ENCODE data around the gene RPL29. TPM values are rescaled to one million over a fixed set of nuclear protein-coding genes. Genes with fewer than 3 reads are reported as not detected.
A peak's percentile ranks its signal among the peaks of the same experiment; 100 is the strongest.

The RPL29 gene
- total and polyA plus RNA-seq, 4 donors = 425 to 1,251 (median 1,217) TPM

- Histone ChIP-seq H3K36me3 (ENCODE audit: control insufficient read depth, insufficient read depth, low read length) (peaks cover 31% of the 10 kb centered on the region), H3K27me3 (ENCODE audit: control insufficient read depth, insufficient read depth, low read length) (no peaks in the 10 kb centered on the region), H3K9me3 (ENCODE audit: control insufficient read depth, insufficient read depth, low read length) (no peaks in the 10 kb centered on the region), H3K4me1 (ENCODE audit: control insufficient read depth, insufficient read depth, low read length) (peaks cover 39% of the 10 kb centered on the region), H3K4me3 (ENCODE audit: low read depth, low read length) (no peak overlapping the region), H3K27ac (ENCODE audit: low read depth, low read length) (no peak overlapping the region)
- WGBS (ENCODE audit: insufficient coverage) = 97% methylated on average over 8 of the region's 10 CpGs
- no peak for DNase-seq (ENCODE audit: low read depth in 4 of 6, low spot score in 6 of 6)
Observed at GRCh38 chr3:51980253-51980652, 15.4 kb downstream of the RPL29 start.

GRCh38 chr3:51978143-51978502 is 17.6 kb downstream of the RPL29 start:
- Histone ChIP-seq H3K27ac (ENCODE audit: low read depth, low read length) (no peak overlapping the region), H3K4me3 (ENCODE audit: low read depth, low read length) (no peak overlapping the region), H3K9me3 (ENCODE audit: control insufficient read depth, insufficient read depth, low read length) (no peaks in the 10 kb centered on the region), H3K27me3 (ENCODE audit: control insufficient read depth, insufficient read depth, low read length) (no peaks in the 10 kb centered on the region), H3K4me1 (ENCODE audit: control insufficient read depth, insufficient read depth, low read length) (peaks cover 44% of the 10 kb centered on the region), H3K36me3 (ENCODE audit: control insufficient read depth, insufficient read depth, low read length) (peaks cover 31% of the 10 kb centered on the region)
- WGBS (ENCODE audit: insufficient coverage) = 77% methylated on average over 3 of the region's 4 CpGs
- no peak for DNase-seq (ENCODE audit: low read depth in 4 of 6, low spot score in 6 of 6)

DNA sequence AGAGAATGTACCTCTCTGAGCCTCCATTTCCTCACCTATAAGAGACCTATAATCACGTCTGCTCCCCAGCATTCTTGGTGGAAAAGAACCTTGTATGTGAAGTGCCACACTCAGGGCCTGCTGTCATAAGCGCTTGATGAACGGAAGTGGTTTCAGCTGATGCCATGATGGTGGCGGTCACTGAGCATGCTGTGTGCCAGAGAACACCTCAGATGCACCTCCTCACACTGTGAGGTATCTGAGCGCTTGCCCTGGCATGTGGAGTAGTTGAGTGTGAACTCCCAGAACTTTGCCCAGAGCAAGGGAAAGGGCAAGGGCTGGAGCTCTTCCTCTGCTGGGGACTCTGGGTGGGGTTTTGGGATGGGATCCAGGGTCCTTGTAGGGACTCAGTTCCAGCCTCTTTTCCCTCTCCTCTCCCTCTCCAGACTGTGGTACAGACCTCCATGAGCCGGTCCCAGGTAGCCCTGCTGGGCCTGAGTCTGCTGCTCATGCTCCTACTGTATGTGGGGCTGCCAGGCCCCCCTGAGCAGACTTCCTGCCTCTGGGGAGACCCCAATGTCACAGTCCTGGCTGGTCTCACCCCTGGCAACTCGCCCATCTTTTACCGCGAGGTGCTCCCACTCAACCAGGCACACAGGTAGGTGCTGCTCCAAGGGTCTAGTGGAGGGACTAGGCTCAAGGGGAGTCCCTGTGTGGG is 18.1 kb downstream of the RPL29 start:
- peaks cover 41% of the 10 kb centered on the region for H3K4me1 ChIP-seq (ENCODE audit: control insufficient read depth, insufficient read depth, low read length)
- WGBS (ENCODE audit: insufficient coverage) = 94% methylated on average over 5 of the region's 9 CpGs
- H3K36me3 ChIP-seq (ENCODE audit: control insufficient read depth, insufficient read depth, low read length) = peaks cover 31% of the 10 kb centered on the region
- no peak overlapping the region for H3K4me3 ChIP-seq (ENCODE audit: low read depth, low read length)
- H3K9me3 ChIP-seq (ENCODE audit: control insufficient read depth, insufficient read depth, low read length) = no peaks in the 10 kb centered on the region
- no peaks in the 10 kb centered on the region for H3K27me3 ChIP-seq (ENCODE audit: control insufficient read depth, insufficient read depth, low read length)
- DNase-seq (ENCODE audit: low read depth in 4 of 6, low spot score in 6 of 6) = no peak
- no peak overlapping the region for H3K27ac ChIP-seq (ENCODE audit: low read depth, low read length)

DNA sequence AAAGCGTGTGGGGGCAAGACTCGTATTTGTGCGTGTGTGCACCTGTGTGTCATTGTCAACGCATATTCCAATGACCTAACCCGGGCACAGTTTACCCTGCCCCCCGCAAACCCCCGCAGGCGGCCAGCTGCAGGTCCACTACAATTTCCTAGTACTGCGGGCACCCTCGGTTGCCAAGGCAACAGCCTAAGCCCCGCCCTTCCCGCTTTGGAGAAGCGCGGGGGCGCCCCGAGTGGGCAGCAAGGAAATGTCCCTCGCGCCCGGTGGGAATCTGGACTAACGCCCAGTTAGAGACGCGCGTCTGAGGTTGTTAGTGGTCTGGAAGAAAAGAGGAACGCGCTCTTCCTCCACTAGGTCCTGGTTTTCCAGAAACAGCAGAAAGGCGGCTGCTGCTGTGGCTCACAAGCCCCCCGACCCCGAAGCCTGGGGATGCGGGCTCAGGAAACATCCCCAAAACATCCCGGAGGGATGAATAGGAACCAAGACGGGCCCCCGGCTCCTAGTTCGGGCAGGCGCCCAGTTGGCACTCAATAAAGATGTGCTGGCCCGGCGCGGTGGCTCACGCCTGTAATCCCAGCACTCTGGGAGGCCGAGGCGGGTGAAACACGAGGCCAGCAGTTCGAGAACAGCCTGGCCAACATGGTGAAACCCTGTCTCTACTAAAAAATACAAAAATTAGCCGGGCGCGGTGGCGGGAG is 19.7 kb downstream of the RPL29 start:
- Histone ChIP-seq H3K27ac (ENCODE audit: low read depth, low read length) (peak overlapping the region; percentile 85), H3K9me3 (ENCODE audit: control insufficient read depth, insufficient read depth, low read length) (no peaks in the 10 kb centered on the region), H3K27me3 (ENCODE audit: control insufficient read depth, insufficient read depth, low read length) (no peaks in the 10 kb centered on the region), H3K4me1 (ENCODE audit: control insufficient read depth, insufficient read depth, low read length) (peaks cover 39% of the 10 kb centered on the region), H3K4me3 (ENCODE audit: low read depth, low read length) (peak overlapping the region; percentile 46), H3K36me3 (ENCODE audit: control insufficient read depth, insufficient read depth, low read length) (peaks cover 34% of the 10 kb centered on the region)
- WGBS (ENCODE audit: insufficient coverage) = 4% methylated on average over 31 of the region's 46 CpGs
- peak in 5 of 6 donors; percentile 81 to 96 (median 87) for DNase-seq (ENCODE audit: low read depth in 4 of 6, low spot score in 6 of 6)

- peak in 3 of 6 donors; percentile 54 to 92 (median 92) for DNase-seq (ENCODE audit: low read depth in 4 of 6, low spot score in 6 of 6)
- peaks cover 40% of the 10 kb centered on the region for H3K4me1 ChIP-seq (ENCODE audit: control insufficient read depth, insufficient read depth, low read length)
- no peaks in the 10 kb centered on the region for H3K27me3 ChIP-seq (ENCODE audit: control insufficient read depth, insufficient read depth, low read length)
- H3K9me3 ChIP-seq (ENCODE audit: control insufficient read depth, insufficient read depth, low read length) = no peaks in the 10 kb centered on the region
- WGBS (ENCODE audit: insufficient coverage) = under 1% methylated on average over 63 of the region's 63 CpGs
- peak within 1 kb of the TSS; percentile 85 for H3K27ac ChIP-seq (ENCODE audit: low read depth, low read length)
- H3K36me3 ChIP-seq (ENCODE audit: control insufficient read depth, insufficient read depth, low read length) = peaks cover 26% of the 10 kb centered on the region
- H3K4me3 ChIP-seq (ENCODE audit: low read depth, low read length) = peak within 1 kb of the TSS; percentile 83
Observed at GRCh38 chr3:51974963-51975851, 20.5 kb downstream of the RPL29 start, which contains the start of gene ABHD14A. ABHD14A (plus strand) TSS chr3:51975064; CDS start chr3:51975136, 72 bp downstream.

DNA sequence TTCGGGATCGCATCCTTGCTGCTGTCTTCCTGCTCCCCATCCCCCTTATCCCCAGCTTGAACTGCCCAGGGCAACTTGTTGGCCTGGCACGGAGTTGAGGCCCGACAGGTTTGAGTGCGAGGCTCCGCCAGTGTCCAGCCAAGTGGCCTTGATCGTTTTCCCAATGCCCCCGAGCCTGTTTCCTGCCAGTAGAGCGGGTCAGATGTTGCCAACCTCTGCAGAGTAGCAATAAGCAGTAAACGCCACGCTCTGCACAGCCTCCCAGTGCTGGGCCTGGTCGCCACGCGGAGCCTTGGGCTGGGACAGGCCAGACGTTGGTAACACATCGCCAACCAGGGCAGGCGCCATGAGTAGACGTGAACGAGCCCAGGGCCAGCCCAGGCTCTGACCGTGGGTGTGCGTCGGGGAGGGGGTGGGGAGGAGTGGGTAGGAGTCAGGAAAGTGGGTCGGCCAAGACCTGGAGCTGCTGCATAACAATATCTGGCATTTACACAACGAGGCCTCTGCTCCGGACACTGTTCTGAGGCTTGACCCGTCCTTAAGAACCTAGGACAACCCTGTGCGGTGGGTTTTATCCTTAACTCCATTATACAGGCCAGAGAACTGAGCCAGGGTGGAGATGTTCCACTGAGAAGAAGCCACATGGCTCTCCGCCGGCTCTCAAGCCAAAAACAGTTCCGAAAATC is 21.3 kb downstream of the RPL29 start:
- DNase-seq (ENCODE audit: low read depth in 4 of 6, low spot score in 6 of 6) = no peak
- H3K36me3 ChIP-seq (ENCODE audit: control insufficient read depth, insufficient read depth, low read length) = peaks cover 22% of the 10 kb centered on the region
- 35% methylated on average over 29 of the region's 30 CpGs for WGBS (ENCODE audit: insufficient coverage)
- peaks cover 47% of the 10 kb centered on the region for H3K4me1 ChIP-seq (ENCODE audit: control insufficient read depth, insufficient read depth, low read length)
- peak overlapping the region; percentile 85 for H3K27ac ChIP-seq (ENCODE audit: low read depth, low read length)
- no peaks in the 10 kb centered on the region for H3K27me3 ChIP-seq (ENCODE audit: control insufficient read depth, insufficient read depth, low read length)
- no peaks in the 10 kb centered on the region for H3K9me3 ChIP-seq (ENCODE audit: control insufficient read depth, insufficient read depth, low read length)
- H3K4me3 ChIP-seq (ENCODE audit: low read depth, low read length) = peak overlapping the region; percentile 83

DNA sequence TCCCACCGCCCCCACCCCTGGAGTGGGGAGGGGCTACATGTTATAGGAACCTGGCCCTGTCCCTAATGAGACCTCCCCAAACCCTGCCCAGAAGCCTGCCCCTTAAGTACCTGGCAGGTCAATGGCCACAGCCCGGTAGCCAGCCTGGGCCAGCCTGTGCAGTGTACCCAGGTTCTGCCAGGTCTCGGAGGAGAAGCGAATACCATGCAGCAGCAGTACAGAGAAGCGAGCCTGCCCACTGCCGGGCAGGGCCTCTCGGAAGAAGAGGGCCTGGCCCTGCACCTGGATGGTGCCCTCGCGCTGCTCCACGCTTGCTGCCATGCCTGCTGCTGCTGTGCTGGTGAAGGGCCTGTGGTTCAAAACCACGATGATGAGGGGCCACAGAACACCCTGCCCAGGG is 24.3 kb downstream of the RPL29 start:
- H3K4me3 ChIP-seq (ENCODE audit: low read depth, low read length) = no peak overlapping the region
- H3K9me3 ChIP-seq (ENCODE audit: control insufficient read depth, insufficient read depth, low read length) = no peaks in the 10 kb centered on the region
- H3K27ac ChIP-seq (ENCODE audit: low read depth, low read length) = no peak overlapping the region
- peaks cover 64% of the 10 kb centered on the region for H3K4me1 ChIP-seq (ENCODE audit: control insufficient read depth, insufficient read depth, low read length)
- H3K36me3 ChIP-seq (ENCODE audit: control insufficient read depth, insufficient read depth, low read length) = peaks cover 14% of the 10 kb centered on the region
- WGBS (ENCODE audit: insufficient coverage) = 94% methylated on average over 11 of the region's 11 CpGs
- no peaks in the 10 kb centered on the region for H3K27me3 ChIP-seq (ENCODE audit: control insufficient read depth, insufficient read depth, low read length)
- DNase-seq (ENCODE audit: low read depth in 4 of 6, low spot score in 6 of 6) = no peak

DNA sequence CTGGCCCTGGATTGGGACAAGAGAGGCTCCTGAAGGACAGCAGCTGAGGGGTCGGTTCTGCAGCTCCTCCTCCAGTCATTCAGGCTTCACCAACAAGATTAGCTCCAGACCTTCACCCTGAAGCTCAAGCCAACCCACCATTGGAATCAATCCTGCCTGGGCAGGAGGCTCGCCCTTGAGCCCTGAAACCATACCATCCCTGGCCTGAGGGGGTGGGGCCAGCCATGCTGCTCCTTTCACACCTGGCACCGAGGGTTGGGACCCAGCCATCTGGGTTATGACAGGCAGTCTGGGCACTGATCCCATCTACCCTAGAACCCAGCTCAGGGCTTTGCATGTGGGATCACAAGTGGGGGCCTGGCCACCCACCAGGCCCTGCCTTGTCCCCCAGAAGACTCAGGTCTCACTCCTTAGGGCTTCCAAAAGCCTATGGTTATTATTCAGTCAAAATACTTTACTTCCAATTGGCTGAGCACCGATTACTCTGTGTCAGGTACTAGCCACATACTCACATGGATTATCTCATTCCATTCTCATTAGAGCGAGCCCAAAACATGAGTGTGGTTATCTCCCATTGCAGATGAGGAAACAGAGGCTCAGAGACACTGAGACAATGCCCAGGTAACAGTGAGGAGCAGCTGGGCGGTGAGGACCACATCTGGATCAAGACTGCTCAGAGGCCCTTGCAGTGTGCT is 24.9 kb downstream of the RPL29 start:
- Histone ChIP-seq H3K27me3 (ENCODE audit: control insufficient read depth, insufficient read depth, low read length) (no peaks in the 10 kb centered on the region), H3K36me3 (ENCODE audit: control insufficient read depth, insufficient read depth, low read length) (peaks cover 17% of the 10 kb centered on the region), H3K4me1 (ENCODE audit: control insufficient read depth, insufficient read depth, low read length) (peaks cover 64% of the 10 kb centered on the region), H3K9me3 (ENCODE audit: control insufficient read depth, insufficient read depth, low read length) (no peaks in the 10 kb centered on the region), H3K27ac (ENCODE audit: low read depth, low read length) (no peak overlapping the region), H3K4me3 (ENCODE audit: low read depth, low read length) (no peak overlapping the region)
- DNase-seq (ENCODE audit: low read depth in 4 of 6, low spot score in 6 of 6) = no peak
- 76% methylated on average over 5 of the region's 6 CpGs for WGBS (ENCODE audit: insufficient coverage)
